Activated CD4-positive, alpha-beta T cell treated with anti-CD3 and anti-CD28 coated beads, Interleukin-2, amount 10 ng/mL, durations not matched to agents 24 days and 14 days (primary cell): ENCODE data around the gene CENPS. TPM values are rescaled to one million over a fixed set of nuclear protein-coding genes. Genes with fewer than 3 reads are reported as not detected.

Experiments used
- DNase-seq: peaks from one replicate; pipeline ENCODE4 v3.0.0; 2022
- H3K27ac Mint-ChIP-seq: one replicate; pipeline ENCODE4 v1.8.0; 2022; ENCODE audit warnings: mild to moderate bottlenecking, mixed read lengths
- H3K27me3 Mint-ChIP-seq: one replicate; pipeline ENCODE4 v1.8.0; 2022; ENCODE audit warnings: mixed read lengths
- H3K36me3 Mint-ChIP-seq: one replicate; pipeline ENCODE4 v1.8.0; 2022; ENCODE audit warnings: low read depth, mild to moderate bottlenecking, mixed read lengths
- H3K4me1 Mint-ChIP-seq: one replicate; pipeline ENCODE4 v1.8.0; 2021; ENCODE audit warnings: mixed read lengths
- H3K4me3 Mint-ChIP-seq: one replicate; pipeline ENCODE4 v1.8.0; 2022; ENCODE audit warnings: mild to moderate bottlenecking, moderate library complexity, mixed read lengths
- H3K9me3 Mint-ChIP-seq: one replicate; pipeline ENCODE4 v1.8.0; 2021; ENCODE audit warnings: mixed read lengths
- intact Hi-C: fragments of 100-400 bp; cut with micrococcal nuclease; formaldehyde crosslinking; loops from one replicate; pipeline ENCODE4 v1.15.1; 2023
- total RNA-seq: library from RNA; stranded (reverse); gene quantifications from 2 replicates; pipeline ENCODE4 v1.2.3, GENCODE V29; 2022

Gene CENPS
- total RNA-seq: 18.8 and 25.1 TPM in 2 replicates

GRCh38 chr1:10430216-10431069 is at the start of gene CENPS:
TSS of gene CENPS (plus strand) at chr1:10430433. CDS start at chr1:10430518, 85 bp downstream.
- Mint-ChIP-seq H3K4me3 (peak within 1 kb of the TSS; percentile 95), H3K27me3 (no peaks in the 10 kb centered on the region), H3K4me1 (peaks cover 18% of the 10 kb centered on the region), H3K36me3 (peaks cover 2% of the 10 kb centered on the region), H3K9me3 (no peaks in the 10 kb centered on the region), H3K27ac (peak within 1 kb of the TSS; percentile 98)
- intact Hi-C loops: loop anchor here (1.0 to 5.0 kb wide), 4 partner anchors 32 to 437 kb away; partner anchors contain the start of gene DFFA
- DNase-seq: peak; percentile 97

GRCh38 chr1:10380594-10381275 is 49.5 kb upstream of the CENPS start:
- intact Hi-C loops: no loop called here
- Mint-ChIP-seq H3K27ac (no peak overlapping the region), H3K27me3 (no peaks in the 10 kb centered on the region), H3K4me3 (no peak overlapping the region), H3K9me3 (no peaks in the 10 kb centered on the region), H3K4me1 (no peaks in the 10 kb centered on the region), H3K36me3 (peaks cover 5% of the 10 kb centered on the region)
- DNase-seq: no peak

GRCh38 chr1:10383630-10384029 is 46.6 kb upstream of the CENPS start:
- H3K36me3 Mint-ChIP-seq: no peaks in the 10 kb centered on the region
- H3K27ac Mint-ChIP-seq: no peak overlapping the region
- H3K9me3 Mint-ChIP-seq: no peaks in the 10 kb centered on the region
- H3K4me1 Mint-ChIP-seq: peaks cover 3% of the 10 kb centered on the region
- no peaks in the 10 kb centered on the region for H3K27me3 Mint-ChIP-seq
- H3K4me3 Mint-ChIP-seq: no peak overlapping the region
- intact Hi-C loops: no loop called here
- no peak for DNase-seq

GRCh38 chr1:10384219-10384618 is 46.0 kb upstream of the CENPS start:
- H3K4me3 Mint-ChIP-seq: no peak overlapping the region
- peaks cover 3% of the 10 kb centered on the region for H3K4me1 Mint-ChIP-seq
- H3K36me3 Mint-ChIP-seq: no peaks in the 10 kb centered on the region
- intact Hi-C loops: no loop called here
- H3K27me3 Mint-ChIP-seq: no peaks in the 10 kb centered on the region
- H3K27ac Mint-ChIP-seq: no peak overlapping the region
- no peak for DNase-seq
- H3K9me3 Mint-ChIP-seq: no peaks in the 10 kb centered on the region

GRCh38 chr1:10386761-10387676 is 43.2 kb upstream of the CENPS start:
- no peak for DNase-seq
- intact Hi-C loops: no loop called here
- peaks cover 3% of the 10 kb centered on the region for H3K4me1 Mint-ChIP-seq
- H3K36me3 Mint-ChIP-seq: no peaks in the 10 kb centered on the region
- H3K4me3 Mint-ChIP-seq: no peak overlapping the region
- no peaks in the 10 kb centered on the region for H3K27me3 Mint-ChIP-seq
- H3K27ac Mint-ChIP-seq: no peak overlapping the region
- H3K9me3 Mint-ChIP-seq: no peaks in the 10 kb centered on the region

DNA sequence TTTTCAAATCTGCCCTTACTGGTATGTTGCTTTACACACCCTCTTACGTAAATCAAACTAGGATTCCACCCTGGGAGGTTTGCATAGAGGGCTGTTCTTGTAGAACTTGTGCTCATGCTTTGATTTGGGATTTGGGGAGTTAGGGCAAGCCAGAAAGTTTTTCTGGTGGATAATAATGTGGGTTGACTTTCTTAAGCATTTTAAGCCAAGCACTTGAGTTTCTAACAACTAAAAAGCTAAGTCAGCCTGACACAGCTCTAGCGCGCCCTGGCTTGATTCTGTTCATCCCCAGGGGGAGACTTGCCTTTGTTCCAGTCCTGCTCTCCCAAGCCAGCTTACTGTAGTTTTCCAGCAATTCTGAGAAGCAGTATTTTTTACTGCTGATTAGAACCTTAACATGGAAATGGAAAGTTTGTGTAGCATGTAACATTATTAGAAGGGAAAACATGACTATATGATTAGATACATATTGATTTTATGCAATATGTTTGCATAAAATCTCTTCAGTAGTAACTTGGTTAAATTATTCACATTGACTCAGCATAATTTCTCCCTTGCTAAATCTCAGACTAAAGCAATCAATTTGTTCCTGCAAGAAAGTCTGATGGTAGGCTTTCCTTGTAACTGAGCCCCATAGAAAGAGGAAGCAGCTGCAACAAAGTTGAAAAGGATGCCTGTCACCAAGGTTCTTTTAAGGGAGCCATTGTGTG is 42.4 kb upstream of the CENPS start:
- no peaks in the 10 kb centered on the region for H3K9me3 Mint-ChIP-seq
- H3K4me1 Mint-ChIP-seq: peaks cover 3% of the 10 kb centered on the region
- H3K27ac Mint-ChIP-seq: no peak overlapping the region
- peak; percentile 59 for DNase-seq
- H3K4me3 Mint-ChIP-seq: no peak overlapping the region
- H3K36me3 Mint-ChIP-seq: no peaks in the 10 kb centered on the region
- intact Hi-C loops: no loop called here
- no peaks in the 10 kb centered on the region for H3K27me3 Mint-ChIP-seq

DNA sequence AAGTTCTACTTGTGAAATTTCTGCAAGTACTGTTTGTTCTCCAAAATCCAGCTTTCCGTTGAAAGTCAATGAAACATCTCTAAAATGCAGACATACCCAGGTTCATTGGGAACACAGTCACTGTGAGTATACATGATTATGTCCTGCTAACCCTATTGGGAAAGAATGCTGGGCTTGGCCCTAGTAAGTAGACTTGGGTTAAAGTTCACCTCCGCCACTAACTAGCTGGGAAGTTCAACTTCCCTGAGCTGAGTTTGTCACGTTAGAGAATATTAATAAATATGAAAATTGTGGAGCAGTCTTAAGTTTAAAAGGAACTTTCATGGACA is 41.9 kb upstream of the CENPS start:
- intact Hi-C loops: no loop called here
- Mint-ChIP-seq H3K36me3 (no peaks in the 10 kb centered on the region), H3K4me3 (no peak overlapping the region), H3K9me3 (no peaks in the 10 kb centered on the region), H3K27ac (no peak overlapping the region), H3K27me3 (no peaks in the 10 kb centered on the region), H3K4me1 (peaks cover 3% of the 10 kb centered on the region)
- no peak for DNase-seq

DNA sequence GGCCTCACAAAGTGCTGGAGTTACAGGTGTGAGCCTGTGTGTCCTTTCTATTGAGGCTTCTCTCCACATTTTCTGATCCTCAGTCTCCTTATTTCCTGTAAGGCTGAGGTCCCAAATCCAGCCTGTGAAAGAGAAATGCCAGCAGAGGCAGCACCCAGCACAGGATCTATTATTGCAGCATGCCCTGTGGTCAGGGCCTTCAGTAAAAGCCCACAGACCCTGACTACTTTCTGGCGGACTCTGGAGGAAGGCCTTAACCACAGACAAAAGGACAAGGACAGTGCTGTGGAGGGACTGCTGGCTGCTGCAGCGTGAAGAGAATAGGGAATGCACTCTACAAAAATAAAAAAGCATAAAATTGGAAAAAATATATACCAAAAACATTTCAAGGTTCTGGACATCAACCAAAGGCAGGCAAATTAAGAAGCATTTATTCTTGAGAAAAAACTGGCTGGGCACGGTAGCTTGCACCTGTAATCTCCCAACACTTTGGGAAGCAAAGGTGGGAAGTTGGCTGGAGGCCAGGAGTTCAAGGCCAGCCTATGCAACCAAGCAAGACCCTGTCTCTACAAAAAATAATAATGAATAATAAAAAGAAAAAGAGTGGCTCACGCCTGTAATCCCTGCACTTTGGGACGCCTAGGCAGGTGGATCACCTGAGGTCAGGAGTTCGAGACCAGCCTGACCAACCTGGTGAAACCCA is 40.8 kb upstream of the CENPS start:
- H3K36me3 Mint-ChIP-seq: no peaks in the 10 kb centered on the region
- H3K27ac Mint-ChIP-seq: no peak overlapping the region
- intact Hi-C loops: no loop called here
- no peak for DNase-seq
- H3K4me1 Mint-ChIP-seq: peaks cover 3% of the 10 kb centered on the region
- no peak overlapping the region for H3K4me3 Mint-ChIP-seq
- H3K27me3 Mint-ChIP-seq: no peaks in the 10 kb centered on the region
- no peaks in the 10 kb centered on the region for H3K9me3 Mint-ChIP-seq

- Mint-ChIP-seq H3K27me3 (no peaks in the 10 kb centered on the region), H3K4me3 (peak overlapping the region; percentile 65), H3K9me3 (no peaks in the 10 kb centered on the region), H3K4me1 (peaks cover 17% of the 10 kb centered on the region), H3K27ac (no peak overlapping the region), H3K36me3 (peaks cover 14% of the 10 kb centered on the region)
- no peak for DNase-seq
- intact Hi-C loops: no loop called here
These were observed 33.4 kb upstream of the CENPS start for GRCh38 chr1:10396870-10397269.

DNA sequence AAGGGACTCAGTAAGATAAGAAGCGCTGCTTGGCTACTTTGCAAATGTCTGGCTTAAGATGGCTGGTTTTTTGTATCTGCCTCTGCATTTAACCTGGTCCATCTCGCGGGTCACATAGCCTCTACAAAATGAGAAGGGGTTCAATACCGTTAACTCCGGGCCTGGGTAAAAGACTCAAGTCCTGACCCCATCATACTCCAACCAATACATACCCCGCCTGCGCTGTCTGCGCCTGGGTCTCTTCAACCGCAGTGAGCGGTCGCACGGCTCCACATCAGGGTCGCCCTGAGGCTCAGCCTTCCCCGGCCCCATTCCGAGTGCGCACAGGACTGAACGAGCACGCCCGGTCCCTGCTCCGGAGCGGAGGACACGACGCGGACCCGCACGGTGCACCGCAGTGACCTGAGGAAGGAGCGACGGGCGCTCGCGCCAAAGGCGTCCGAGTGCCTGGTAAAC is 31.9 kb upstream of the CENPS start:
- H3K27me3 Mint-ChIP-seq: no peaks in the 10 kb centered on the region
- peaks cover 19% of the 10 kb centered on the region for H3K4me1 Mint-ChIP-seq
- H3K9me3 Mint-ChIP-seq: no peaks in the 10 kb centered on the region
- peak overlapping the region; percentile 93 for H3K4me3 Mint-ChIP-seq
- H3K27ac Mint-ChIP-seq: peak overlapping the region; percentile 84
- no peak for DNase-seq
- intact Hi-C loops: loop anchor here (1.0 to 2.0 kb wide), 4 partner anchors 16 to 188 kb away; partner anchors contain the start of genes CENPS, KIF1B and PEX14
- H3K36me3 Mint-ChIP-seq: peaks cover 21% of the 10 kb centered on the region

DNA sequence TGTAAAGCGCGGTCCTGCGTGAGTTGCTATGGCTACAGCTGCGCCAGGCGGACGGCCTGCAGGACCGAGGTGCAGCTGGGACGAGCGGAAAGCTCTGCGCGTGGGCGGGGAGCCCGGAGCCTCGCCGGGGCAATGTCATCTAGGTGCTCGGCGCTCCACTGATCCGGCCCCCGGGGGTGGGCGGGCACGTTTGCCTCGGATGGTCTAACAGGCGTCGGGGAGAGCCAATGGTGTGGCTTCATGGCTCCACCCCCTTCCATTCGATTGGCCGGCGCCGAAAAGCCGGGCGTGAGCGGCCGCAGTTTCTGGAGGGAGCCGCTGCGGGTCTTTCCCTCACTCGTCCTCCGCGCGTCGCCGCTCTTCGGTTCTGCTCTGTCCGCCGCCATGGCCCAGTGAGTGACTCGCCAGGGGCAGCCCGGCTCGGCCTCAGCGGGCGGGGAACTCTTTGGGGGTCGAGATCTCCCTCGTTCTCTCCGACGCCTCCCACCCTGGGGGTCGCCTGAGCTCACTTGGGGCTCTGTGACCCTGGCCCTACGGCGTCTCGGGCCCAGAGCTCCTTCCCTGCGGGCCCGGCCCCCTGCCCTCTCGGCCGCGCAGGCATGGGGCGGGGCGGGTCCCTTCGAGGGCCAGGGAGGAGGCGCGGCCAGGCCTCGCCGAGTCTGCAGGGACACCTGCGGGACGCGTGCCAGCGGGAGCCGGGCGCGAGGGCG is 31.3 kb upstream of the CENPS start, which contains the start of gene PGD:
PGD (plus strand) TSS at position 331 of the 710 bp plus-strand sequence; CDS start at position 385, 54 bp downstream.
- Mint-ChIP-seq H3K4me3 (peak within 1 kb of the TSS; percentile 93), H3K9me3 (no peaks in the 10 kb centered on the region), H3K27ac (peak within 1 kb of the TSS; percentile 84), H3K36me3 (peaks cover 27% of the 10 kb centered on the region), H3K27me3 (no peaks in the 10 kb centered on the region), H3K4me1 (peaks cover 21% of the 10 kb centered on the region)
- DNase-seq: peak; percentile 99
- intact Hi-C loops: loop anchor here (1.0 to 2.0 kb wide), 4 partner anchors 16 to 188 kb away; partner anchors contain the start of genes CENPS, KIF1B and PEX14

DNA sequence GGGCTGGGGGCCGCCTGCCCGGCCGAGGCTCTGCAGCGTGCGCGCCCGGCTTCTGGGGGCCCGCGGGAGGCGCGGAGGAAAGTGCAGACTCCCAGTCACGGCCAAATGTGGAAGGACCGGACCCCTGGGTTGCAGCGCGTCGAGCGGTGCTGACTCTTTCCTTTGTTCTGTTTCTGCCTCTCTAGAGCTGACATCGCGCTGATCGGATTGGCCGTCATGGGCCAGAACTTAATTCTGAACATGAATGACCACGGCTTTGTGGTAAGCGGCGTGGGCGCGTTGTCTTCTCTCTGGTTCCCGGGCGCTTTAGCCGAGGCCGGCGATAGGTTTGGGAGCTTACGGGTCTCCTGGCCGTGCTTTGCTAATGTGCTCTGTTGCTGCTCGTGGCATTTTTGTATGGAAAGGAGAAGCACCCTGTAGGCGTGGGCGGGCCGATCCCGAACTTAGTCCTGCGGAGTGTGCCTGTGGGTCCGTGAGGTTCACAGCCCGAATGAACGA is 30.7 kb upstream of the CENPS start:
- H3K9me3 Mint-ChIP-seq: no peaks in the 10 kb centered on the region
- H3K4me3 Mint-ChIP-seq: peak overlapping the region; percentile 92
- peaks cover 32% of the 10 kb centered on the region for H3K36me3 Mint-ChIP-seq
- no peaks in the 10 kb centered on the region for H3K27me3 Mint-ChIP-seq
- H3K4me1 Mint-ChIP-seq: peaks cover 24% of the 10 kb centered on the region
- peak overlapping the region; percentile 84 for H3K27ac Mint-ChIP-seq
- intact Hi-C loops: loop anchor here (2.0 kb wide), 3 partner anchors 15 to 189 kb away; partner anchors contain the start of genes KIF1B and PEX14
- DNase-seq: no peak
